Esophagus squamous epithelium (tissue), 4 donors: ENCODE results near the gene ADAMTS14.

Experiments used
- CTCF ChIP-seq, 6 experiments: fragments of 450-650 bp in 4 of 6; fragments of 200-600 bp in 2 of 6; sonication (generic) in 2 of 6; IDR thresholded peaks; one replicate each; pipeline ENCODE4 v1.5.1; 2016 to 2019; ENCODE audit warnings: antibody characterized with exemption in 6 of 6, mild to moderate bottlenecking in 4 of 6, moderate library complexity in 4 of 6
- POLR2A ChIP-seq, 4 donors: fragments of 450-650 bp; IDR thresholded peaks; one replicate each; pipeline ENCODE4 v1.6.1; 2017; ENCODE audit warnings: antibody characterized with exemption in 4 of 4, mild to moderate bottlenecking in 4 of 4, moderate library complexity in 3 of 4

- TF ChIP-seq CTCF (IDR thresholded peaks at IDR 0.05) (no peak), POLR2A (IDR thresholded peaks at IDR 0.05) (no peak)
Observed at GRCh38 chr10:70711911-70712310, 39.6 kb downstream of the ADAMTS14 start.
